NCI-H2107 treated with DMSO at 0.1 percent for 48 hours (cell line): ENCODE results near the gene IST1.
A peak's percentile ranks its signal among the peaks of the same experiment; 100 is the strongest.
"Not testable (repeated sequence)": the region's sequence is repeated elsewhere in the genome, so short reads cannot be mapped to it uniquely, and the experiment has no call there.

Source experiments
- DNase-seq: peaks from one replicate; lab custom pipeline; 2025; ENCODE audit not compliant: unreplicated experiment; lab: John Stamatoyannopoulos, UW

IST1 gene

GRCh38 chr16:71880176-71880575 lies 15.2 kb upstream of the IST1 start:
- no peak for DNase-seq

- DNase-seq = peak; percentile 78
Measured at GRCh38 chr16:71882505-71883167, 12.7 kb upstream of the IST1 start.

- DNase-seq = no peak
Measured at GRCh38 chr16:71883168-71883848, 12.0 kb upstream of the IST1 start.

GRCh38 chr16:71883849-71884638 lies 11.3 kb upstream of the IST1 start, which contains the start of gene ZNF821:
Gene ZNF821, minus strand, starts transcription at chr16:71884182. Its CDS starts 4,236 bp downstream, at chr16:71879946.
- peak; percentile 19 for DNase-seq

GRCh38 chr16:71885261-71885650 lies 10.1 kb upstream of the IST1 start:
- DNase-seq = no peak

GRCh38 chr16:71889147-71889546 lies 6.2 kb upstream of the IST1 start:
- DNase-seq = no peak

- no peak for DNase-seq
Measured at GRCh38 chr16:71893888-71894228, 1.5 kb upstream of the IST1 start.

GRCh38 chr16:71894229-71894920 lies 956 bp upstream of the IST1 start:
- peak; percentile 71 for DNase-seq

- no peak for DNase-seq
Measured at GRCh38 chr16:71895679-71896365, 491 bp downstream of the IST1 start.

- DNase-seq = no peak
Measured at GRCh38 chr16:71896764-71897368, 1.5 kb downstream of the IST1 start.

GRCh38 chr16:71899171-71899570 lies 3.8 kb downstream of the IST1 start:
- no peak for DNase-seq

- no peak for DNase-seq
Measured at GRCh38 chr16:71902656-71903365, 7.5 kb downstream of the IST1 start.

- DNase-seq = no peak
Measured at GRCh38 chr16:71903608-71904007, 8.3 kb downstream of the IST1 start.

- no peak for DNase-seq
Measured at GRCh38 chr16:71904239-71904638, 8.9 kb downstream of the IST1 start.

GRCh38 chr16:71905765-71906164 lies 10.4 kb downstream of the IST1 start:
- not testable (repeated sequence) for DNase-seq

GRCh38 chr16:71911121-71911520 lies 15.8 kb downstream of the IST1 start:
- no peak for DNase-seq

GRCh38 chr16:71912534-71913275 lies 17.4 kb downstream of the IST1 start:
- no peak for DNase-seq

GRCh38 chr16:71914802-71915201 lies 19.5 kb downstream of the IST1 start:
- DNase-seq = no peak

GRCh38 chr16:71915350-71915749 lies 20.0 kb downstream of the IST1 start:
- no peak for DNase-seq
